Vagina (tissue), 2 donors: ENCODE measurements around the gene POC5.

ENCODE experiments used
- CTCF ChIP-seq, 3 experiments: fragments of 450-650 bp in 2 of 3; fragments of 200-600 bp in 1 of 3; sonication (generic) in 1 of 3; IDR thresholded peaks; one replicate each; pipeline ENCODE4 v1.5.1; 2017 to 2019; ENCODE audit warnings: antibody characterized with exemption in 3 of 3, mild to moderate bottlenecking in 2 of 3, moderate library complexity in 2 of 3
- POLR2A ChIP-seq, 2 donors: fragments of 450-650 bp; IDR thresholded peaks; one replicate each; pipeline ENCODE4 v1.6.1; 2017; ENCODE audit warnings: antibody characterized with exemption in 2 of 2, mild to moderate bottlenecking in 2 of 2, moderate library complexity in 2 of 2
- POLR2AphosphoS5 ChIP-seq, 2 donors: sonication (generic); formaldehyde crosslinking; IDR thresholded peaks; one replicate each; pipeline ENCODE4 v1.9.0; 2017; ENCODE audit warnings: antibody characterized with exemption in 2 of 2, mild to moderate bottlenecking in 2 of 2, low read depth in 1 of 2; ENCODE audit not compliant: insufficient read depth in 1 of 2

DNA sequence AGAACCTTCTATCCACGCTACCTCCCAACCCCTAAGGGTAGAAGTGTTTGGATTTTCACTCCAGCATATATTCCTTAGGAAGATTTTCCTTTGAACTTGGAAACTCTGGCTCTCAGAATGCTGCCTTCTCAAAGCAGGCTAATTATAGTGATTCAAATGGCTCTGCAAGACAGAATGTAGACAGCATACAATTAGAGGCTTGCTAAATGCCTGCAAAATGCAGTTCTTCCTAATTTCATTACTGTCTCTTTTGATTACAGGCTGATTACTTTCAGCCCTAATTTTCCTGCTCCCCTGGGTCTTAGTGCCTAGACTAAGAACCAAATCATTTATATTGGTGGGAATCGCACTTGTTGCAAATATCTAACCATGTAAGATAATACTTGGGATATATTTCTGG is 55.2 kb downstream of the POC5 start:
- TF ChIP-seq CTCF (IDR thresholded peaks at IDR 0.05) (no peak), POLR2A (IDR thresholded peaks at IDR 0.05) (no peak), POLR2AphosphoS5 (IDR thresholded peaks at IDR 0.05; ENCODE audit: insufficient read depth in 1 of 2, low read depth in 1 of 2) (no peak)
